DND-41 (cell line): ENCODE measurements around the gene FHL2.

Experiments
- ATAC-seq: fragments of 200-7000 bp; cut with Tn5 transposase; 3 replicates; pipeline ENCODE4 v1.9.1; 2021; ENCODE audit warnings: low read depth; ENCODE audit not compliant: insufficient read depth
- DNase-seq: peaks from one replicate; pipeline ENCODE4 v3.0.0-alpha.2; 2020
- H2AFZ ChIP-seq: 2 replicates; pipeline ENCODE4 v1.6.0; 2012; ENCODE audit warnings: low read depth, low read length
- H3K27ac ChIP-seq: 2 replicates; pipeline ENCODE4 v1.5.1; 2012; ENCODE audit warnings: low read length, inconsistent platforms
- H3K27me3 ChIP-seq: fragments of 200-600 bp; sonication (generic); 2 replicates; pipeline ENCODE4 v1.6.0; 2012; ENCODE audit warnings: low read length, mild to moderate bottlenecking, inconsistent platforms; ENCODE audit not compliant: insufficient read depth, poor library complexity
- H3K36me3 ChIP-seq: 2 replicates; pipeline ENCODE4 v1.5.1; 2012; ENCODE audit warnings: low read length, inconsistent platforms; ENCODE audit not compliant: insufficient read depth
- H3K4me1 ChIP-seq: 2 replicates; pipeline ENCODE4 v1.5.1; 2012; ENCODE audit warnings: mild to moderate bottlenecking, low read length; ENCODE audit not compliant: insufficient read depth
- H3K4me2 ChIP-seq: 2 replicates; pipeline ENCODE4 v1.6.0; 2012; ENCODE audit warnings: mild to moderate bottlenecking, moderate library complexity, low read length, inconsistent platforms; ENCODE audit not compliant: insufficient read depth
- H3K4me3 ChIP-seq, 2 experiments: fragments of 200-600 bp in 1 of 2; shearing (Covaris generic) in 1 of 2; 2 replicates each; pipeline ENCODE4 v1.5.1; 2012 to 2016; ENCODE audit warnings: inconsistent platforms in 2 of 2, low read length in 2 of 2, mild to moderate bottlenecking in 2 of 2, low read depth in 1 of 2, moderate library complexity in 1 of 2
- H3K79me2 ChIP-seq: 2 replicates; pipeline ENCODE4 v1.6.0; 2012; ENCODE audit warnings: low read length, inconsistent platforms; ENCODE audit not compliant: insufficient read depth
- H3K9ac ChIP-seq: 2 replicates; pipeline ENCODE4 v1.6.0; 2012; ENCODE audit warnings: low read depth, mild to moderate bottlenecking, inconsistent platforms, low read length, moderate library complexity
- H3K9me3 ChIP-seq: 2 replicates; pipeline ENCODE4 v1.5.1; 2012; ENCODE audit warnings: low read length, moderate library complexity, mild to moderate bottlenecking, inconsistent platforms; ENCODE audit not compliant: insufficient read depth, severe bottlenecking
- H4K20me1 ChIP-seq: 2 replicates; pipeline ENCODE4 v1.6.0; 2012; ENCODE audit warnings: low read length; ENCODE audit not compliant: insufficient read depth
- EZH2 ChIP-seq: IDR thresholded peaks from 3 replicates; pipeline ENCODE4 v1.6.1; 2012; ENCODE audit warnings: borderline replicate concordance, low read depth, mild to moderate bottlenecking, moderate library complexity, low read length, inconsistent platforms; ENCODE audit not compliant: severe bottlenecking
- TF ChIP-seq, protein P1 (sequence below): IDR thresholded peaks from 2 replicates; pipeline ENCODE4 v1.5.1; 2012; ENCODE audit warnings: borderline replicate concordance, low read length, moderate library complexity, mild to moderate bottlenecking; ENCODE audit not compliant: poor library complexity, severe bottlenecking; ENCODE audit errors: extremely low read depth

The FHL2 gene

GRCh38 chr2:105393373-105394055 lies 5.3 kb downstream of the FHL2 start:
- Histone ChIP-seq H3K79me2 (no peaks in the 10 kb centered on the region), H3K9me3 (no peaks in the 10 kb centered on the region), H4K20me1 (no peaks in the 10 kb centered on the region), H3K4me1 (no peaks in the 10 kb centered on the region), H3K36me3 (no peaks in the 10 kb centered on the region), H3K27me3 (peaks cover 3% of the 10 kb centered on the region), H3K4me2 (no peak overlapping the region), H2AFZ (no peak overlapping the region), H3K4me3 (no peak overlapping the region), H3K27ac (no peak overlapping the region), H3K9ac (no peak overlapping the region)
- ATAC-seq (no peak), DNase-seq (no peak)
- TF ChIP-seq EZH2: no peak
- TF ChIP-seq, protein P1, sequence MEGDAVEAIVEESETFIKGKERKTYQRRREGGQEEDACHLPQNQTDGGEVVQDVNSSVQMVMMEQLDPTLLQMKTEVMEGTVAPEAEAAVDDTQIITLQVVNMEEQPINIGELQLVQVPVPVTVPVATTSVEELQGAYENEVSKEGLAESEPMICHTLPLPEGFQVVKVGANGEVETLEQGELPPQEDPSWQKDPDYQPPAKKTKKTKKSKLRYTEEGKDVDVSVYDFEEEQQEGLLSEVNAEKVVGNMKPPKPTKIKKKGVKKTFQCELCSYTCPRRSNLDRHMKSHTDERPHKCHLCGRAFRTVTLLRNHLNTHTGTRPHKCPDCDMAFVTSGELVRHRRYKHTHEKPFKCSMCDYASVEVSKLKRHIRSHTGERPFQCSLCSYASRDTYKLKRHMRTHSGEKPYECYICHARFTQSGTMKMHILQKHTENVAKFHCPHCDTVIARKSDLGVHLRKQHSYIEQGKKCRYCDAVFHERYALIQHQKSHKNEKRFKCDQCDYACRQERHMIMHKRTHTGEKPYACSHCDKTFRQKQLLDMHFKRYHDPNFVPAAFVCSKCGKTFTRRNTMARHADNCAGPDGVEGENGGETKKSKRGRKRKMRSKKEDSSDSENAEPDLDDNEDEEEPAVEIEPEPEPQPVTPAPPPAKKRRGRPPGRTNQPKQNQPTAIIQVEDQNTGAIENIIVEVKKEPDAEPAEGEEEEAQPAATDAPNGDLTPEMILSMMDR: no peak

DNA sequence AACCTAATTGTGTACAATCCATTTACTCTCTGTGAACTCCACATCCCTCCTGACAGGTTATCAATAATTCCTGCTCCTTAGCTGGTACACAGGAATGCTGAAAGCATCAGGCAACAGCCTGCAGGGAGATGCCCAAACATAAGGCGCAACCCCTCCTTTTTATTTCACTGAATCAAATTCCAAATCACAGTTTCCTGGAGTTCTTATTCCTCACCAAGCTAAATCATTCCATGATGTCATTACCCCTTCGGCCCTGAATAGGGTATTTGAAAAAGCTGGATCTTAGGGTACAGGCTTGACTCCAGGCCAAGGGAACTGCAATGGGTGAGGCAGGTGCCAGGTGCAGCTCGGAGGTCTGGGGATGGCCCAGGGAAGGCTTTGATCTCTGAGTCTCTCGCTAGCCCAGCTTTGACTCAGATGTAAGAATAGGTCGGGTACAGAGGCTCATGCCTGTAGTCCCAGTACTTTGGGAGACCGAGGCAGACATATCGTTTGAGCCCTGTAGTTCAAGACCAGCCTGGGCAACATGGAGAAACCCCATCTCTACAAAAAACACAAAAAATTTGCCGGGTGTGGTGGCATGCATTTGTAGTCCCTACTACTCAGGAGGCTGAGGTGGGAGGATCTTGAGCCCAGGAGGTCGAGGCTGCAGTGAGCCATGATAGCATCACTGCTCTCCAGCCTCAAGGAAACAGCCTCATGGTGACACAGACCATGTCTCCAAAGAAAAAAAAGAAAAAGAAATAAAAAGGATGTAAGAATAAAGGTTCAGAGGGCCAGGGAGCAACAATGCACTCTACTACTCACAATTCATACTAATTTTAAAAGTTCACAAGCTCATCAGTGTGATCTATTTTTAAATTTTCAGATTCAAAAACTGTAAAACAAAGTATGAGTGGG lies 6.8 kb downstream of the FHL2 start:
- Histone ChIP-seq H3K4me1 (no peaks in the 10 kb centered on the region), H3K4me2 (no peak overlapping the region), H3K9ac (no peak overlapping the region), H3K27me3 (peaks cover 3% of the 10 kb centered on the region), H3K36me3 (no peaks in the 10 kb centered on the region), H3K27ac (no peak overlapping the region), H4K20me1 (no peaks in the 10 kb centered on the region), H3K9me3 (no peaks in the 10 kb centered on the region), H3K79me2 (no peaks in the 10 kb centered on the region), H3K4me3 (no peak overlapping the region), H2AFZ (no peak overlapping the region)
- no peak for ATAC-seq
- DNase-seq: no peak
- TF ChIP-seq, protein P1: no peak
- TF ChIP-seq EZH2: no peak

- ATAC-seq (no peak), DNase-seq (no peak)
- Histone ChIP-seq H3K4me2 (no peak overlapping the region), H3K4me3 (no peak overlapping the region), H4K20me1 (no peaks in the 10 kb centered on the region), H3K27me3 (peaks cover 3% of the 10 kb centered on the region), H3K9ac (no peak overlapping the region), H2AFZ (no peak overlapping the region), H3K36me3 (no peaks in the 10 kb centered on the region), H3K79me2 (no peaks in the 10 kb centered on the region), H3K27ac (no peak overlapping the region), H3K4me1 (no peaks in the 10 kb centered on the region), H3K9me3 (no peaks in the 10 kb centered on the region)
- TF ChIP-seq, protein P1: no peak
- no peak for TF ChIP-seq EZH2
These were observed 7.7 kb downstream of the FHL2 start for GRCh38 chr2:105391058-105391627.
